Measurements from ENCODE around the gene TROAP.
A peak's percentile ranks its signal among the peaks of the same experiment; 100 is the strongest.

TROAP gene

DNA sequence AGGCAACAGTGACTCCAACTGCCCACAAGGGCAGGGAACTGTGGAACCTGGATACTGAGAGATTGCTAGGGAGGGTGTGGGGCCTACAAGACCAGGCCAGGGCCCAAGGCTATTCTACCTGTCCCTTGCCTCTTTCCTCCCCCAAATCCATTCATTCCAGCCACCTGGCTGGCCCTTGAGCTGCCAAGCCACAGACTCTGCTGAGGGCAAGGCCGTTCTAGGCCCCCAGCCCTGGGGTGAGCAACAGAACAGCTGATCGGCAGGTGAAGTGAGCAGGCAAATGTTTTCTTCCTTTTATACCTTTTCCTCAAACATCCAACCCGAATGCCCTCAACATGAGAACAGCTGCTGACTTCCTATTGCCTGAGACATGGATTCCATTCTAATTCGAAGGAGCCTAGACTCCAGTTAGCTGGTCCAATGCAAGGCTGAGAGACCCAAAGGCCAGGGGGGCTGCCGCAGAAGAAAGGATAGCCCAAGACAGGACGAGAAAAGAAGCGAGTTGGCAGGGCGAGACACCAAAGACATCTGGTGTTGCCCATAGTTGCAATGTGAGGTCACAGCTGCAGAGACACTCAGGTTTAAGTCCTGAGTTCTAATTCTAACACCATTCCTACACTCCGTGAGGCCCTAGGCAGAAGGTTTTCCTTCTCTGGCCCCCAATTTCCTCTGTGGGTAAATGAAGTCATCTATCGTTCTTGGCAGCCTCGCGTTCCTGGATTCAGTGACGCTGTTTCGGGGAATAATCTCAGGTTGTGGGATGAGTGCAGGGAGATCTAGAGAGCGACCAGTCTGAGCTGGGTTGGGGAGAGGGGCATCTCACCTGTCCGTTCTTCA, 12.3 kb downstream of the TROAP start:
- TF ChIP-seq POLR2AphosphoS5 (IDR thresholded peaks at IDR 0.05; ENCODE audit: low read depth, low read length), result no peak
- no peak for TF ChIP-seq FOXP2 (optimal IDR thresholded peaks at IDR 0.05; ENCODE audit: borderline replicate concordance, extremely low read depth, extremely low read length, insufficient read depth)
- TF ChIP-seq TAF1 (IDR thresholded peaks at IDR 0.05; ENCODE audit: borderline replicate concordance, insufficient read depth, low read length), result no peak
- no peak for TF ChIP-seq SIN3A (IDR thresholded peaks at IDR 0.05; ENCODE audit: borderline replicate concordance, insufficient read depth, low read length)
- TF ChIP-seq, protein P1, sequence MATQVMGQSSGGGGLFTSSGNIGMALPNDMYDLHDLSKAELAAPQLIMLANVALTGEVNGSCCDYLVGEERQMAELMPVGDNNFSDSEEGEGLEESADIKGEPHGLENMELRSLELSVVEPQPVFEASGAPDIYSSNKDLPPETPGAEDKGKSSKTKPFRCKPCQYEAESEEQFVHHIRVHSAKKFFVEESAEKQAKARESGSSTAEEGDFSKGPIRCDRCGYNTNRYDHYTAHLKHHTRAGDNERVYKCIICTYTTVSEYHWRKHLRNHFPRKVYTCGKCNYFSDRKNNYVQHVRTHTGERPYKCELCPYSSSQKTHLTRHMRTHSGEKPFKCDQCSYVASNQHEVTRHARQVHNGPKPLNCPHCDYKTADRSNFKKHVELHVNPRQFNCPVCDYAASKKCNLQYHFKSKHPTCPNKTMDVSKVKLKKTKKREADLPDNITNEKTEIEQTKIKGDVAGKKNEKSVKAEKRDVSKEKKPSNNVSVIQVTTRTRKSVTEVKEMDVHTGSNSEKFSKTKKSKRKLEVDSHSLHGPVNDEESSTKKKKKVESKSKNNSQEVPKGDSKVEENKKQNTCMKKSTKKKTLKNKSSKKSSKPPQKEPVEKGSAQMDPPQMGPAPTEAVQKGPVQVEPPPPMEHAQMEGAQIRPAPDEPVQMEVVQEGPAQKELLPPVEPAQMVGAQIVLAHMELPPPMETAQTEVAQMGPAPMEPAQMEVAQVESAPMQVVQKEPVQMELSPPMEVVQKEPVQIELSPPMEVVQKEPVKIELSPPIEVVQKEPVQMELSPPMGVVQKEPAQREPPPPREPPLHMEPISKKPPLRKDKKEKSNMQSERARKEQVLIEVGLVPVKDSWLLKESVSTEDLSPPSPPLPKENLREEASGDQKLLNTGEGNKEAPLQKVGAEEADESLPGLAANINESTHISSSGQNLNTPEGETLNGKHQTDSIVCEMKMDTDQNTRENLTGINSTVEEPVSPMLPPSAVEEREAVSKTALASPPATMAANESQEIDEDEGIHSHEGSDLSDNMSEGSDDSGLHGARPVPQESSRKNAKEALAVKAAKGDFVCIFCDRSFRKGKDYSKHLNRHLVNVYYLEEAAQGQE (IDR thresholded peaks at IDR 0.05; ENCODE audit: insufficient read depth in 1 of 2, low read depth in 2 of 2, low read length in 2 of 2), result no peak

DNA sequence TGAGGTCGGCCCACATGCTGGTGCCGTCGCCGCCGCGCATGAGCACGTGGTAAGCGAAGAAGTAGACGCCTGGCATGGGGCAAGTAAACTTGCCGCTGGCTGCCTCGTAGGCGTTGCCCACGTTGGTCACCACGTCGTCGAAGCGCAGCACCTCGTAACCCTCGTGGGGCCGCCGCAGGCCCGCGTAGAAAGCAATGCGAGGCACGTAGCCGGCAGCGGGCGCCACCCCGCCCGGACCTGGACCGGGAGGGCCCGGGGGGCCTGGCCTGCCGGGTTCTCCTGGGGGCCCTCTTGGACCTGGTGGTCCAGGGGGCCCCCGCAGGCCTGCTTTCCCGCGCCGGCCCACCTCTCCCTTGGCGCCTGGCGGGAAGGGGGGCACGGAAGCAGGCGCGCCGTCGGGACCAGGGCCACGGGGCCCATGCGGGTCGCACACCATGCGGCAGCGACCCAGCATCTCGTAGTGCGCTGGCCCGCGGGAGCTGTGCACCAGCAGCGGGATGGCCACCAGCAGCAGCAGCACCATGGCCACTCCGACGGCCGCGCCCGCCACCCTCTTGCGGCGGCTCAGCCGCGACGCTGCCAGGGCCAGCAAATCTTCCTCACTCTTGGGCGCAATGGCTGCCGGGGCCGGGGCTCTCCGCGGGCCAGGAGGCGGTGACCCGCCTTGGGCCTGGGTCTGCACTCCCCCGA, 13.0 kb downstream of the TROAP start:
- TF ChIP-seq TAF1 (IDR thresholded peaks at IDR 0.05; ENCODE audit: borderline replicate concordance, insufficient read depth, low read length) (no peak), FOXP2 (optimal IDR thresholded peaks at IDR 0.05; ENCODE audit: borderline replicate concordance, extremely low read depth, extremely low read length, insufficient read depth) (no peak), SIN3A (IDR thresholded peaks at IDR 0.05; ENCODE audit: borderline replicate concordance, insufficient read depth, low read length) (no peak), POLR2AphosphoS5 (IDR thresholded peaks at IDR 0.05; ENCODE audit: low read depth, low read length) (no peak)
- TF ChIP-seq, protein P1 (IDR thresholded peaks at IDR 0.05; ENCODE audit: insufficient read depth in 1 of 2, low read depth in 2 of 2, low read length in 2 of 2), result no peak

DNA sequence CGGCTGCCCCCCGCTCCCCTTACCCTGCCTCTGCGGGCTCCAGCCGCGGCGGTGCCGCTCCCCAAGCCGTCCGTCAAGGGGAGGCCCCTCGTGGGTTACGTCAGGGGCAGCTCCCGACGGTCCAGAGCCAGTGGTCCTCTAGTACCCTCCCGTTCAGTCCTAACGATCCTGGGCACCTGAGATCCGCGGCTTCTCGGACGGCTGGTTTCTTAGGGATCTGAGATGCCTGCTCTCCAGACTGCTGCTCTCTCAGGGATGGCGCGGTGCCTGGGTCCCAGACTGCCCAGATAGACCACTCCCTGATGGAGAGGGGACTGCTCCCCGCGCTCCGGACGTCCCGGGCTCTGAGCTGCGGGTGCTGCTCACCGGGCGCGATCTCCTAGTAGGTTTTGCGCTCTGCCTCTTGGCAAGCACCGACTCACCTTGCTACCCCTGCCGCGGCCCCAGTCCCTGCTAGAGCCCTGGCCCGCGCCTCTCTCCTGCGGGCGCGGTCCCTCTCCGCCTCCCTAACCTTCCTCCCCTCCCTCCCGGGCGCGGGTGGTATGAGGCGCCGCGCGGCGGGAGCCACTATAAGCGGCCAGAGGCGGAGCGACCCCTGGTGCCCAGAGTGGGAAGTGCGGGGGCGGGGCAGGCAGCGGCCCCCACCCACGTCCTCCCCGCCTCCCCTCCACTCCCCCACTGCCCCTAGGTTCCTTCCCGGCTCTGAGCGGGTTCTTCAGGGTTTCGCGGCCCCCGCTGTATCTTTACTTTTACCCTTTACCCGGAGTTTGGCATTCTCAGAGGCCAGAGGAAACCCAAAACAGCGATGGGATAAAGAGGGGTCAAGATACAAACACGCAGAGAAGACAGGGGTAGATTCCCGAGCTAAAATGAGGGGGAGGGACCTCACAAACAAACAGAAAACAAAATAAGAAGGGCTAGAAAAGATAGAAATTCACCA, 13.9 kb downstream of the TROAP start, which contains the start of gene C1QL4:
C1QL4 (minus strand) TSS at position 544 of the 940 bp plus-strand sequence. CDS start 711 bp downstream, outside the sequence.
- TF ChIP-seq TAF1 (IDR thresholded peaks at IDR 0.05; ENCODE audit: borderline replicate concordance, insufficient read depth, low read length), result peak; percentile 74; the same call in 1 of the 2 replicates
- TF ChIP-seq, protein P1 (IDR thresholded peaks at IDR 0.05; ENCODE audit: insufficient read depth in 1 of 2, low read depth in 2 of 2, low read length in 2 of 2), result no peak
- peak; percentile 87 for TF ChIP-seq POLR2AphosphoS5 (IDR thresholded peaks at IDR 0.05; ENCODE audit: low read depth, low read length)
- 0 out of 2 replicates have a peak, but pooled peaks have one; percentile 62 for TF ChIP-seq SIN3A (IDR thresholded peaks at IDR 0.05; ENCODE audit: borderline replicate concordance, insufficient read depth, low read length)
- TF ChIP-seq FOXP2 (optimal IDR thresholded peaks at IDR 0.05; ENCODE audit: borderline replicate concordance, extremely low read depth, extremely low read length, insufficient read depth), result peak; percentile 15

DNA sequence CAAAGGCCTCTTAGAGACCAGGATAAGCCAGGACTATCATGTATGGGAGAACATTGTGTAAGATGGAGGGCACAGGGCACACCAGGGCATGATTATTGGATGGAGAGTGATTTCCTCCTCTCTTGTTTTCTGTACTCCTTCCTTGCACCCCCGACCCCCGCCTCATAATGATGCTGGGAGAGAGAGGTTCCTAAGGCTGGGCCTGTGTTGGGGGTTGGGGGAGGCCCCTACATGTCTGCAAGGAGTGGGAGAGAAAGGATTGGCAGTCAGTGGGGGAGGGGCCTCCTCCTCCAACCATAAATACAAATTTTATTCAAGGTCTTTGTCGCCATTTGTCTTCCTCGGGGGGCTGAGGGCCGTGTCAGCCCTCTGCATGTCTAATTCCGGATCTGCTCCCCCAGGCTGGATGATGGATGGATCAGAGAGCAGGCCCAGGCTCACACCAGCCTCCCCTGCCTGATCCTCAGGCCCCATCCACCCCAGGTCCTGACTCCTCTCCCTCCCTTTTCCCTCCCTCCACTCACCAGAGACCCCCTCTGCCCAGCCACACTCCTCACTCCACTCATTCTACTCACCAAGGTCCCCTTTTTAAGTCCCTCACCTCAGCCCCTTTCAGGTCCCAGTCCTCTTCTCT, 15.9 kb downstream of the TROAP start:
- TF ChIP-seq SIN3A (IDR thresholded peaks at IDR 0.05; ENCODE audit: borderline replicate concordance, insufficient read depth, low read length) (no peak), POLR2AphosphoS5 (IDR thresholded peaks at IDR 0.05; ENCODE audit: low read depth, low read length) (no peak), TAF1 (IDR thresholded peaks at IDR 0.05; ENCODE audit: borderline replicate concordance, insufficient read depth, low read length) (no peak), FOXP2 (optimal IDR thresholded peaks at IDR 0.05; ENCODE audit: borderline replicate concordance, extremely low read depth, extremely low read length, insufficient read depth) (no peak)
- TF ChIP-seq, protein P1 (IDR thresholded peaks at IDR 0.05; ENCODE audit: insufficient read depth in 1 of 2, low read depth in 2 of 2, low read length in 2 of 2), result no peak

Data from PFSK-1 (cell line).